B cell (primary cell): Measurements from ENCODE around the gene KDM3A. TPM values are rescaled to one million over a fixed set of nuclear protein-coding genes. Genes with fewer than 3 reads are reported as not detected.

Source experiments
- ATAC-seq: fragments of 200-7000 bp; cut with Tn5 transposase; one replicate; pipeline ENCODE4 v1.10.0; 2021; ENCODE audit warnings: low read depth, mild to moderate bottlenecking, moderate number of reproducible peaks, moderate library complexity
- CTCF ChIA-PET: fragments of 350-600 bp; sonication (Branson Sonifier 250); formaldehyde crosslinking; loops from one replicate; lab custom pipeline; 2021; ENCODE audit warnings: antibody characterized with exemption, inconsistent platforms; lab: Charles Lee
- POLR2A ChIA-PET: fragments of 350-600 bp; sonication (Branson Sonifier 250); formaldehyde crosslinking; loops from one replicate; lab custom pipeline; 2021; ENCODE audit warnings: antibody characterized with exemption; lab: Charles Lee
- DNase-seq: peaks from one replicate; pipeline ENCODE4 v3.0.0; 2013
- H2AFZ ChIP-seq: 2 replicates; pipeline ENCODE4 v1.6.1; 2012; ENCODE audit warnings: mild to moderate bottlenecking, low read depth, low read length; ENCODE audit not compliant: insufficient read depth, poor library complexity, severe bottlenecking
- H3K27ac ChIP-seq, 2 donors: 1 replicate in 1 of 2; 2 replicates in 1 of 2; pipeline ENCODE4 v1.5.1; 2012 to 2013; ENCODE audit warnings: low read length in 2 of 2, mild to moderate bottlenecking in 2 of 2, moderate library complexity in 1 of 2
- H3K27me3 ChIP-seq, 4 experiments: fragments of 200-600 bp in 1 of 4; sonication (generic) in 1 of 4; replicated peaks in 1 of 4; 1 replicate in 2 of 4; 2 replicates in 2 of 4; pipeline versions ENCODE4 v1.6.1 to v1.7.0; 2013 to 2016; ENCODE audit warnings: low read length in 3 of 4, mild to moderate bottlenecking in 2 of 4, mixed read lengths in 1 of 4, moderate library complexity in 1 of 4; ENCODE audit not compliant: insufficient read depth in 4 of 4, control insufficient read depth in 3 of 4; ENCODE audit errors: control extremely low read depth in 1 of 4
- H3K36me3 ChIP-seq, 2 experiments: replicated peaks in 1 of 2; 1 replicate in 1 of 2; 2 replicates in 1 of 2; pipeline versions ENCODE4 v1.6.1 to v1.7.1; 2013; ENCODE audit warnings: low read length in 1 of 2; ENCODE audit not compliant: insufficient read depth in 2 of 2, control insufficient read depth in 1 of 2; ENCODE audit errors: control extremely low read depth in 1 of 2, extremely low read depth in 1 of 2
- H3K4me1 ChIP-seq, 2 donors: fragments of 200-600 bp in 1 of 2; sonication (generic) in 1 of 2; 1 replicate in 1 of 2; 2 replicates in 1 of 2; pipeline versions ENCODE4 v1.5.1 to v1.6.1; 2013 to 2017; ENCODE audit warnings: low read length in 2 of 2; ENCODE audit not compliant: control insufficient read depth in 2 of 2, insufficient read depth in 2 of 2
- H3K4me2 ChIP-seq: replicated peaks from 2 replicates; pipeline ENCODE3; 2012; ENCODE audit warnings: mild to moderate bottlenecking, low read depth, low read length; ENCODE audit not compliant: poor library complexity, severe bottlenecking
- H3K4me3 ChIP-seq, 5 experiments: fragments of 200-600 bp in 1 of 5; sonication (generic) in 1 of 5; 1 replicate in 3 of 5; 2 replicates in 2 of 5; pipeline versions ENCODE4 v1.5.1 to v1.7.0; 2011 to 2016; ENCODE audit warnings: low read length in 4 of 5, mild to moderate bottlenecking in 4 of 5, low read depth in 2 of 5, control low read depth in 1 of 5, moderate library complexity in 1 of 5; ENCODE audit not compliant: insufficient read depth in 1 of 5; ENCODE audit errors: control extremely low read depth in 1 of 5, extremely low read depth in 1 of 5
- H3K79me2 ChIP-seq: fragments of 200-600 bp; sonication (generic); one replicate; pipeline ENCODE4 v1.6.0; 2016; ENCODE audit warnings: low read length; ENCODE audit not compliant: control insufficient read depth, insufficient read depth
- H3K9ac ChIP-seq: fragments of 200-600 bp; sonication (generic); 2 replicates; pipeline ENCODE4 v1.6.1; 2017; ENCODE audit warnings: mild to moderate bottlenecking, low read length, moderate library complexity
- H3K9me3 ChIP-seq, 3 donors: one replicate each; pipeline versions ENCODE4 v1.6.1 to v1.7.1; 2013; ENCODE audit warnings: low read length in 2 of 3; ENCODE audit not compliant: control insufficient read depth in 2 of 3, insufficient read depth in 1 of 3; ENCODE audit errors: control extremely low read depth in 1 of 3
- H4K20me1 ChIP-seq: 2 replicates; pipeline ENCODE4 v1.6.0; 2012; ENCODE audit warnings: mild to moderate bottlenecking, low read length; ENCODE audit not compliant: insufficient read depth, control insufficient read depth, poor library complexity, severe bottlenecking
- H3K27ac Mint-ChIP-seq: one replicate; pipeline ENCODE4 v1.8.0; 2021; ENCODE audit warnings: mixed read lengths
- H3K27me3 Mint-ChIP-seq: one replicate; pipeline ENCODE4 v1.8.0; 2021; ENCODE audit warnings: mixed read lengths
- H3K4me1 Mint-ChIP-seq: one replicate; pipeline ENCODE4 v1.8.0; 2021; ENCODE audit warnings: mixed read lengths
- H3K4me3 Mint-ChIP-seq: one replicate; pipeline ENCODE4 v1.8.0; 2021; ENCODE audit warnings: mixed read lengths
- H3K9me3 Mint-ChIP-seq: one replicate; pipeline ENCODE4 v1.8.0; 2022; ENCODE audit warnings: mixed read lengths; ENCODE audit not compliant: insufficient read depth
- EZH2 ChIP-seq: IDR thresholded peaks from 2 replicates; pipeline ENCODE4 v1.6.1; 2012; ENCODE audit warnings: borderline replicate concordance, low read depth, mild to moderate bottlenecking, moderate library complexity, low read length; ENCODE audit not compliant: insufficient read depth, poor library complexity, severe bottlenecking
- WGBS: methylation state at CpG from one replicate; pipeline ENCODE4 v1.1.5; 2013; ENCODE audit warnings: missing lambda C conversion rate; ENCODE audit not compliant: insufficient coverage; 5-methylcytosine and 5-hydroxymethylcytosine counted together
- intact Hi-C: fragments of 100-400 bp; cut with micrococcal nuclease; formaldehyde crosslinking; loops from one replicate; pipeline ENCODE4 v1.10.0; 2022
- polyA plus RNA-seq: library from polyadenylated mRNA; depleted of rRNA; stranded (reverse); fragments of >200 nt; gene quantifications from 2 replicates; pipeline ENCODE4 v1.2.3, GENCODE V29; 2012
- total RNA-seq, 2 donors: library from RNA; stranded (reverse); fragments of 120-200 nt in 1 of 2; gene quantifications; 1 replicate in 1 of 2; 2 replicates in 1 of 2; pipeline versions ENCODE4 v1.2.3 to v1.2.4, GENCODE V29; 2013 to 2022
- TF ChIP-seq, protein P1 (sequence below): fragments of 200-600 bp; IDR thresholded peaks from one replicate; pipeline ENCODE4 v1.8.0; 2022; ENCODE audit warnings: antibody characterized with exemption, mild to moderate bottlenecking

The KDM3A gene
- total and polyA plus RNA-seq, 2 donors (not counting 1 experiment from before 2014, with no cell fraction given), result 27.7 to 107 TPM

DNA sequence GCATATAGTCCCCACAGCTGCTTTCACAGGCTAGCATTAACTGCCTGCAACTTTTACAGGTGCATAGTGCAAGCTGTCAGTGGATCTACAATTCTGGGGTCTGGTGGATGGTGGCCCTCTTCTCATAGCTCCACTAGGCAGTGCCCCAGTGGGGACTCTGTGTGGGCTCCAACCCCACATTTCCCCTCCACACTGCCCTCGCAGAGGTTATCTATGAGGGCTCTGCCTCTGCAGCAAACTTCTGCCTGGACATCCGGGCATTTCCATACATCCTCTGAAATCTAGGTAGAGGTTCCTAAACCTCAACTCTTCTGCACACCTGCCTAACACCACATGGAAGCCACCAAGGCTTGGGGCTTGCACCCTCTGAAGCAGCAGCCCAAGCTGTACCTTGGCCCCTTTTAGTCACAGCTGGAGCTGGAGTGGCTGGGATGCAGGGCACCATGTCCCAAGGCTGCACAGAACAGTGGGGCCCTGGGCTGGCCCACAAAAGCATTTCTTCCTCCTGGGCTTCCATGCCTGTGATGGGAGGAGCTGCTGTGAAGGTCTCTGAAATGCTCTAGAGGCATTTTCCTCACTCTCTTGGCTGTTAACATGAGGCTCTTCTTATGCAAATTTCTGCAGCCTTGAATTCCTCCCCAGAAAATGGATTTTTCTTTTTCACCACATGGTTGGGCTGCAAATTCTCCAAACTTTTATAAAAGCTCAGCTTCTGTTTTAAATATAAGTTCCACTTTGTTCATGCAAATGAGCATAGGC, 59.3 kb downstream of the KDM3A start:
- no peak overlapping the region for H3K4me3 Mint-ChIP-seq
- no peak for ATAC-seq
- no peaks in the 10 kb centered on the region for H3K79me2 ChIP-seq
- ChIA-PET CTCF (no interaction called here), POLR2A (no interaction called here)
- no peak overlapping the region for H3K27ac ChIP-seq
- H3K27ac Mint-ChIP-seq, result no peak overlapping the region
- H4K20me1 ChIP-seq, result no peaks in the 10 kb centered on the region
- no peak for DNase-seq
- no peak overlapping the region for H3K4me2 ChIP-seq
- intact Hi-C loops, result no loop called here
- H3K27me3 ChIP-seq, result no peaks in the 10 kb centered on the region
- peaks cover 23% of the 10 kb centered on the region for H3K9me3 Mint-ChIP-seq
- no peak overlapping the region for H3K4me3 ChIP-seq
- peaks cover 13 to 15% of the 10 kb centered on the region in 2 donors for H3K4me1 ChIP-seq
- peaks cover 6 to 35% (median 18%) of the 10 kb centered on the region in 3 donors for H3K9me3 ChIP-seq
- no peak overlapping the region for H3K9ac ChIP-seq
- 100% methylated on average over 1 of the region's 2 CpGs for WGBS
- no peak overlapping the region for H2AFZ ChIP-seq
- no peak for TF ChIP-seq EZH2
- TF ChIP-seq, protein P1, sequence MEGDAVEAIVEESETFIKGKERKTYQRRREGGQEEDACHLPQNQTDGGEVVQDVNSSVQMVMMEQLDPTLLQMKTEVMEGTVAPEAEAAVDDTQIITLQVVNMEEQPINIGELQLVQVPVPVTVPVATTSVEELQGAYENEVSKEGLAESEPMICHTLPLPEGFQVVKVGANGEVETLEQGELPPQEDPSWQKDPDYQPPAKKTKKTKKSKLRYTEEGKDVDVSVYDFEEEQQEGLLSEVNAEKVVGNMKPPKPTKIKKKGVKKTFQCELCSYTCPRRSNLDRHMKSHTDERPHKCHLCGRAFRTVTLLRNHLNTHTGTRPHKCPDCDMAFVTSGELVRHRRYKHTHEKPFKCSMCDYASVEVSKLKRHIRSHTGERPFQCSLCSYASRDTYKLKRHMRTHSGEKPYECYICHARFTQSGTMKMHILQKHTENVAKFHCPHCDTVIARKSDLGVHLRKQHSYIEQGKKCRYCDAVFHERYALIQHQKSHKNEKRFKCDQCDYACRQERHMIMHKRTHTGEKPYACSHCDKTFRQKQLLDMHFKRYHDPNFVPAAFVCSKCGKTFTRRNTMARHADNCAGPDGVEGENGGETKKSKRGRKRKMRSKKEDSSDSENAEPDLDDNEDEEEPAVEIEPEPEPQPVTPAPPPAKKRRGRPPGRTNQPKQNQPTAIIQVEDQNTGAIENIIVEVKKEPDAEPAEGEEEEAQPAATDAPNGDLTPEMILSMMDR, result no peak
- peaks cover 19 to 73% of the 10 kb centered on the region in 2 experiments for H3K36me3 ChIP-seq
- H3K4me1 Mint-ChIP-seq, result peaks cover 29% of the 10 kb centered on the region
- no peaks in the 10 kb centered on the region for H3K27me3 Mint-ChIP-seq

DNA sequence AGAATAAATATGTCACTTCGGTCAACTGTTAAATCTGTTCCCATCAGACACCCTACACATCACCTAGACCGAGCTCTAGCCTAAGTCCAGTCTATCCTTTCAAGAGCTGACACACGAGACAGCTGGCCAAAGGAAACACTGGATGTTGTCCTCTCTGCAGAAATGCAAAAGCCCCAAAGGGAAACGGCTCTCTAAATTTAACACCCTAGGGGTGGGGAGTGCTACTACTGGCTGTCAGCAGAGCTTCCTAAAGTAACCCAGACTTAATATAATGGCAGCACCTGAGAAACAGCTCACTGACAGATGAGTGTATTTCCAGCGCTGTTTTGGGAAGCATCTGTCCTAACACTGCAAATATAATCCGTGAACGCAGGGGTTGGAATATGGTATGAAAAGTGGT, 66.4 kb downstream of the KDM3A start:
- ATAC-seq (no peak), DNase-seq (no peak)
- WGBS, result 100% methylated on average over 3 of the region's 7 CpGs
- H3K4me2 ChIP-seq, result no peak overlapping the region
- H2AFZ ChIP-seq, result no peak overlapping the region
- H3K36me3 ChIP-seq, result peaks cover 13 to 80% of the 10 kb centered on the region in 2 experiments
- TF ChIP-seq, protein P1, result no peak
- TF ChIP-seq EZH2, result no peak
- intact Hi-C loops, result no loop called here
- H4K20me1 ChIP-seq, result no peaks in the 10 kb centered on the region
- Mint-ChIP-seq H3K4me1 (no peaks in the 10 kb centered on the region), H3K9me3 (peaks cover 3% of the 10 kb centered on the region), H3K27ac (no peak overlapping the region), H3K4me3 (no peak overlapping the region), H3K27me3 (no peaks in the 10 kb centered on the region)
- H3K27me3 ChIP-seq, result no peaks in the 10 kb centered on the region
- ChIA-PET CTCF (no interaction called here), POLR2A (no interaction called here)
- H3K79me2 ChIP-seq, result no peaks in the 10 kb centered on the region
- no peak overlapping the region for H3K27ac ChIP-seq
- no peak overlapping the region for H3K4me3 ChIP-seq
- no peak overlapping the region for H3K9ac ChIP-seq
- no peaks in the 10 kb centered on the region for H3K9me3 ChIP-seq
- H3K4me1 ChIP-seq, result no peaks in the 10 kb centered on the region
